Fibroblast of the aortic adventitia (primary cell): ENCODE measurements around the gene AOPEP. TPM values are rescaled to one million over a fixed set of nuclear protein-coding genes. Genes with fewer than 3 reads are reported as not detected.

Experiments used
- DNase-seq: peaks from one replicate; pipeline ENCODE4 v3.0.0-alpha.2; 2010; ENCODE audit warnings: low read depth
- H3K4me3 ChIP-seq: 2 replicates; pipeline ENCODE4 v1.5.1; 2011; ENCODE audit warnings: low read depth, mild to moderate bottlenecking, control low read depth, low read length, moderate library complexity
- CTCF ChIP-seq: IDR thresholded peaks from 2 replicates; pipeline ENCODE4 v1.5.1; 2011; ENCODE audit warnings: mild to moderate bottlenecking, low read length, control low read depth, inconsistent platforms; ENCODE audit not compliant: insufficient read depth
- total RNA-seq: library from RNA; depleted of rRNA; stranded (reverse); fragments of >200 nt; gene quantifications from 2 replicates; pipeline ENCODE4 v1.2.3, GENCODE V29; 2012; ENCODE audit warnings: low replicate concordance

AOPEP gene
- total RNA-seq, 1 donor, result 39.7 TPM

GRCh38 chr9:94944626-94945025, 218.1 kb downstream of the AOPEP start:
- DNase-seq, result no peak
- no peak overlapping the region for H3K4me3 ChIP-seq
- TF ChIP-seq CTCF, result no peak

- H3K4me3 ChIP-seq, result no peak overlapping the region
- TF ChIP-seq CTCF, result no peak
- DNase-seq, result peak; percentile 84
These were observed 219.0 kb downstream of the AOPEP start for GRCh38 chr9:94945197-94946144.

- TF ChIP-seq CTCF, result no peak
- no peak overlapping the region for H3K4me3 ChIP-seq
- no peak for DNase-seq
These were observed 219.8 kb downstream of the AOPEP start for GRCh38 chr9:94946256-94946655.

DNA sequence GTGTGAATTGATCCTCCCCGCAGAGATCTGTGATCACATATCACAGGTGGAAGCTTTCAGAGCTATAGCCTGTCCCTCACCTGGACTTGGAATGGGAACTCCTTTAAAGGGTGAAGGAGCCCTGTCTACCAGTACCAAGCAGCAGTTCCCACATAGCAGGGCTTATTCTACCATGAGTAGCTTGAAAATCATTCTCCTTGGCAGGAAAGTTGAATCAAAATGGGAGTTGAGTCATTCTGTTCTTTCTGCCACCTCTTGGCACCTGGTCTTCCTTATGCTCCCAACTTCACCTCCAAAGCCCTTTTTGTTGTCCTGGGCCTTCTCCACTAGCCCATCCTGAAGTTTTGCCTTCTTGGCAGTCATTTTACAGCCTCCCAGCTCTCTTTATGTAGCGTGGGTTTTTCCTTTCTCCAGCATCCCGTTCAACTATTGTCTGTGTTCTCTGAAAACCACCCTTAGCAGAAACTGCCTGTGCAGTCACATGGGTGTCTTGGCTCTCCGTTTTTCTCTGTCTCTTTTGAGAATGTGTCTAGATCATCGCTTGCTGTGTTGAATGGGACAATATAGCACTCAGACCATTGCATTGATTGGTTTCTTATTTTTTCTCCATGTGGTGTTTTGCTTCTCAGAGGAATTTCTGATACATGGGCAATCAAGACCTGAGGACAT, 222.2 kb downstream of the AOPEP start:
- peak; percentile 47 for DNase-seq
- H3K4me3 ChIP-seq, result no peak overlapping the region
- TF ChIP-seq CTCF, result no peak

GRCh38 chr9:94949370-94949769, 222.9 kb downstream of the AOPEP start:
- DNase-seq, result no peak
- no peak for TF ChIP-seq CTCF
- H3K4me3 ChIP-seq, result no peak overlapping the region

- no peak for DNase-seq
- TF ChIP-seq CTCF, result no peak
- H3K4me3 ChIP-seq, result no peak overlapping the region
These were observed 223.6 kb downstream of the AOPEP start for GRCh38 chr9:94950040-94950578.
